HepG2 (cell line): ENCODE measurements around the gene ACBD6. TPM values are rescaled to one million over a fixed set of nuclear protein-coding genes. Genes with fewer than 3 reads are reported as not detected.

Source experiments
- HBP1 ChIP-seq: IDR thresholded peaks from 2 replicates; pipeline ENCODE4 v1.6.1; 2016; ENCODE audit warnings: low read depth, control low read depth
- NFYC ChIP-seq: IDR thresholded peaks from 2 replicates; pipeline ENCODE4 v1.6.1; 2016; ENCODE audit warnings: missing genetic modification reagents, missing compliant biosample characterization
- ZNF687 ChIP-seq: sonication (generic); formaldehyde crosslinking; IDR thresholded peaks from 2 replicates; pipeline ENCODE4 v1.5.1; 2020; ENCODE audit warnings: mild to moderate bottlenecking, missing genetic modification reagents, moderate library complexity
- polyA plus RNA-seq, 8 experiments: library from polyadenylated mRNA; depleted of rRNA in 3 of 8; stranded (reverse) in 7 of 8; unstranded in 1 of 8; fragments of >200 nt; fragmentation: Illumina TruSeq in 4 of 8; extraction: Trizol in 4 of 8; gene quantifications; 2 replicates each; pipeline versions ENCODE4 v1.2.1 to v1.2.3, GENCODE V29; 2011 to 2016; ENCODE audit warnings: low read depth in 4 of 8, missing spikeins in 1 of 8, mixed read lengths in 1 of 8; ENCODE audit not compliant: insufficient read depth in 1 of 8
- total RNA-seq, 5 experiments: library from RNA; depleted of rRNA; stranded (reverse); fragments of >200 nt; fragmentation: Illumina TruSeq; extraction: Trizol; gene quantifications; 2 replicates each; pipeline ENCODE4 v1.2.3, GENCODE V29; 2016; ENCODE audit warnings: low read depth in 1 of 5
- TF ChIP-seq, protein P1 (sequence below): sonication (generic); IDR thresholded peaks from 2 replicates; pipeline ENCODE4 v1.6.1; 2016; ENCODE audit warnings: low read depth, borderline replicate concordance

The ACBD6 gene
- total and polyA plus RNA-seq, 2 of the 13 experiments (the other 11 are each of a cell fraction or from before 2014, with no cell fraction given), result 33.5 to 47.2 TPM

DNA sequence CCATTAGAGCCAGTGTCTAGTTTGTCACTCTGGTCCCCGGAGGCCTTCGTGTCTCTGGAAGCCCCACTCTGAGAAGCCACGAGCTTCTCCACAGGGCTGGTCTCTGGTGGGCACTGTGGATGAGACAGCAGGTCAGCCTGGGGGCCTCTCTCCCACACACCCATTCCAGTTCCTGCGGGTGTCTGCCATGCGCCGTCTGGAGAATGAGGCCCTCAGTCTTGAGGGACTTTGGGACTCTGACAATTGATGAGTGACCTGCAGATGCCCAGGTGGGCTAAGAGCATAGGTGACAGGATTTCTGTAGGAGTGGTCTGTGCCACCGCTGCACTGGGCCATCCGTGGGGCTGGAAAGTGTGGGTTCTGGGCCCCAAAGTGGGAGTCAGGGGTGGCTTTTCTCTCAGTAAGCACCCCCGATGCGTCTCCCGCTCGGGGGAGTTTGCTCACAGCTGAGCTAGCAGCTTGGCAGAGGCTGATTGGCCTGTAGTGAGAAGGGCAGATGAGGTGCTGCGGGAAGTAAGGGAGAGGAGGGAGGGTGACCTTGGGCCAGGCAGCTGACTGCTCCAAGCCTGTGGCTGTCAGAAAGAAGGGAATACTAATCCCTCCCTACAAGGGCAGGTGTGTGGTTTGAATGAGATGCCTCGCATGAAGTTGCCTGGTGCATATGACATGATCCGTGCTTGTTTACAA lies 245.9 kb downstream of the ACBD6 start (continued):
- TF ChIP-seq, protein P1, sequence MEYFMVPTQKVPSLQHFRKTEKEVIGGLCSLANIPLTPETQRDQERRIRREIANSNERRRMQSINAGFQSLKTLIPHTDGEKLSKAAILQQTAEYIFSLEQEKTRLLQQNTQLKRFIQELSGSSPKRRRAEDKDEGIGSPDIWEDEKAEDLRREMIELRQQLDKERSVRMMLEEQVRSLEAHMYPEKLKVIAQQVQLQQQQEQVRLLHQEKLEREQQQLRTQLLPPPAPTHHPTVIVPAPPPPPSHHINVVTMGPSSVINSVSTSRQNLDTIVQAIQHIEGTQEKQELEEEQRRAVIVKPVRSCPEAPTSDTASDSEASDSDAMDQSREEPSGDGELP, result peak; percentile 42; the same call in 1 of the 2 replicates
- TF ChIP-seq HBP1 (CRISPR knock-in tag), result 0 out of 2 replicates have a peak, but pooled peaks have one; percentile 45
- peak; percentile 24; the same call in 1 of the 2 replicates for TF ChIP-seq ZNF687 (CRISPR knock-in tag)
- no peak for TF ChIP-seq NFYC (CRISPR knock-in tag)
